ENCODE measurements around the gene SSRP1.

SSRP1 gene

GRCh38 chr11:57323855-57324153 lies 11.9 kb downstream of the SSRP1 start:
- Histone ChIP-seq H3K27ac (peak overlapping the region in 10 of 11 experiments; percentile 41 to 91 (median 57); a peak in 19 of 22 replicates), H3K4me1 (peaks cover 43 to 67% (median 52%) of the 10 kb centered on the region in 10 experiments), H3K4me2 (peak overlapping the region; percentile 88 to 100 (median 95)), H3K9me3 (replicated peaks in 1 of 11) (no peaks in the 10 kb centered on the region), H4K20me1 (peaks cover 0 to 44% (median 15%) of the 10 kb centered on the region in 11 experiments; a peak in 15 of 22 replicates), H3K36me3 (peaks cover 32 to 60% (median 45%) of the 10 kb centered on the region in 11 experiments), H3K9ac (peak overlapping the region; percentile 74 to 88 (median 83)), H3K4me3 (peak overlapping the region; percentile 56 to 74 (median 63)), H3K27me3 (no peaks in the 10 kb centered on the region)
- TF ChIP-seq Cebpa-rat (IDR thresholded peaks at IDR 0.05), result no peak

GRCh38 chr11:57323167-57323854 lies 12.4 kb downstream of the SSRP1 start:
- peaks cover 31 to 59% (median 45%) of the 10 kb centered on the region in 11 experiments for H3K36me3 ChIP-seq
- H3K9me3 ChIP-seq (replicated peaks in 1 of 11), result no peaks in the 10 kb centered on the region
- peak overlapping the region; percentile 56 to 74 (median 63); a peak in 19 of 20 replicates for H3K4me3 ChIP-seq
- TF ChIP-seq Cebpa-rat (IDR thresholded peaks at IDR 0.05), result no peak
- H3K4me1 ChIP-seq, result peaks cover 43 to 67% (median 53%) of the 10 kb centered on the region in 10 experiments
- H3K4me2 ChIP-seq, result peak overlapping the region; percentile 88 to 100 (median 95)
- peak overlapping the region; percentile 74 to 88 (median 83); a peak in 20 of 22 replicates for H3K9ac ChIP-seq
- H3K27me3 ChIP-seq, result no peaks in the 10 kb centered on the region
- peaks cover 0 to 48% (median 17%) of the 10 kb centered on the region in 11 experiments; a peak in 15 of 22 replicates for H4K20me1 ChIP-seq
- peak overlapping the region in 2 of 11 experiments; percentile 41 to 91; a peak in 2 of 22 replicates for H3K27ac ChIP-seq

- H3K4me3 ChIP-seq, result no peak overlapping the region
- H3K9me3 ChIP-seq (replicated peaks in 1 of 11), result no peaks in the 10 kb centered on the region
- H4K20me1 ChIP-seq, result peaks cover 0 to 54% (median 20%) of the 10 kb centered on the region in 11 experiments; a peak in 15 of 22 replicates
- H3K27me3 ChIP-seq, result no peaks in the 10 kb centered on the region
- peak overlapping the region; percentile 88 to 100 (median 95) for H3K4me2 ChIP-seq
- H3K4me1 ChIP-seq, result peaks cover 43 to 62% (median 53%) of the 10 kb centered on the region in 10 experiments
- H3K9ac ChIP-seq, result peak overlapping the region in 4 of 11 experiments; percentile 11 to 84 (median 32); a peak in 2 of 22 replicates
- H3K36me3 ChIP-seq, result peaks cover 30 to 59% (median 45%) of the 10 kb centered on the region in 11 experiments
- H3K27ac ChIP-seq, result peak overlapping the region in 1 of 11 experiments; percentile 16; a peak in 1 of 22 replicates
- no peak for TF ChIP-seq Cebpa-rat (IDR thresholded peaks at IDR 0.05)
Observed at GRCh38 chr11:57322256-57323166, 13.2 kb downstream of the SSRP1 start.

GRCh38 chr11:57321388-57322255 lies 14.1 kb downstream of the SSRP1 start:
- Histone ChIP-seq H3K36me3 (peaks cover 30 to 59% (median 45%) of the 10 kb centered on the region in 11 experiments), H3K4me1 (peaks cover 38 to 55% (median 46%) of the 10 kb centered on the region in 10 experiments), H3K9me3 (replicated peaks in 1 of 11) (no peaks in the 10 kb centered on the region), H3K9ac (peak overlapping the region in 3 of 11 experiments; percentile 11 to 32 (median 31); a peak in 1 of 22 replicates), H3K4me3 (no peak overlapping the region), H4K20me1 (peaks cover 0 to 63% (median 20%) of the 10 kb centered on the region in 11 experiments; a peak in 15 of 22 replicates), H3K27me3 (no peaks in the 10 kb centered on the region), H3K4me2 (peak overlapping the region; percentile 15 to 100 (median 91); a peak in 15 of 22 replicates), H3K27ac (peak overlapping the region in 1 of 11 experiments; percentile 16; a peak in 1 of 22 replicates)
- TF ChIP-seq Cebpa-rat (IDR thresholded peaks at IDR 0.05), result no peak

- no peaks in the 10 kb centered on the region for H3K9me3 ChIP-seq (replicated peaks in 1 of 11)
- H3K27ac ChIP-seq, result no peak overlapping the region
- TF ChIP-seq Cebpa-rat (IDR thresholded peaks at IDR 0.05), result no peak
- H3K27me3 ChIP-seq, result no peaks in the 10 kb centered on the region
- H3K4me1 ChIP-seq, result peaks cover 37 to 55% (median 46%) of the 10 kb centered on the region in 10 experiments
- no peak overlapping the region for H3K4me3 ChIP-seq
- H4K20me1 ChIP-seq, result peaks cover 0 to 69% (median 20%) of the 10 kb centered on the region in 11 experiments; a peak in 15 of 22 replicates
- peaks cover 31 to 59% (median 45%) of the 10 kb centered on the region in 11 experiments for H3K36me3 ChIP-seq
- H3K9ac ChIP-seq, result no peak overlapping the region
- H3K4me2 ChIP-seq, result peak overlapping the region in 2 of 11 experiments; percentile 91 to 97; a peak in 3 of 22 replicates
Observed at GRCh38 chr11:57320719-57321387, 14.8 kb downstream of the SSRP1 start.

GRCh38 chr11:57320067-57320718 lies 15.5 kb downstream of the SSRP1 start:
- peaks cover 0 to 69% (median 20%) of the 10 kb centered on the region in 11 experiments; a peak in 15 of 22 replicates for H4K20me1 ChIP-seq
- H3K27ac ChIP-seq, result no peak overlapping the region
- peaks cover 31 to 61% (median 48%) of the 10 kb centered on the region in 11 experiments for H3K36me3 ChIP-seq
- H3K4me3 ChIP-seq, result no peak overlapping the region
- no peak for TF ChIP-seq Cebpa-rat (IDR thresholded peaks at IDR 0.05)
- no peaks in the 10 kb centered on the region for H3K27me3 ChIP-seq
- no peak overlapping the region for H3K9ac ChIP-seq
- H3K9me3 ChIP-seq (replicated peaks in 1 of 11), result no peaks in the 10 kb centered on the region
- peaks cover 36 to 55% (median 45%) of the 10 kb centered on the region in 10 experiments for H3K4me1 ChIP-seq
- no peak overlapping the region for H3K4me2 ChIP-seq

GRCh38 chr11:57318178-57318577 lies 17.5 kb downstream of the SSRP1 start:
- Histone ChIP-seq H3K4me3 (no peak overlapping the region), H3K9ac (no peak overlapping the region), H3K27ac (no peak overlapping the region), H4K20me1 (peaks cover 0 to 71% (median 17%) of the 10 kb centered on the region in 11 experiments; a peak in 14 of 22 replicates), H3K27me3 (no peaks in the 10 kb centered on the region), H3K4me2 (0 out of 22 replicates have a peak overlapping the region, but pooled peaks of 1 of the 11 experiments have one; percentile 9), H3K9me3 (replicated peaks in 1 of 11) (no peaks in the 10 kb centered on the region), H3K4me1 (peaks cover 27 to 56% (median 36%) of the 10 kb centered on the region in 10 experiments), H3K36me3 (peaks cover 47 to 81% (median 67%) of the 10 kb centered on the region in 11 experiments)
- TF ChIP-seq Cebpa-rat (IDR thresholded peaks at IDR 0.05), result no peak

Data from BLaER1 treated with 17β-estradiol and CSF1 and Interleukin-3, amounts not matched to agents 10 nM and 100 nM (cell line).